Loucy (cell line): ENCODE measurements around the gene HMCN1.

Source experiments
- H2AFZ ChIP-seq: fragments of 200-600 bp; sonication (generic); 2 replicates; pipeline ENCODE4 v1.6.0; 2016; ENCODE audit warnings: antibody characterized with exemption, mild to moderate bottlenecking, low read length, moderate library complexity
- H3F3A ChIP-seq: fragments of 200-600 bp; 2 replicates; pipeline ENCODE4 v1.6.0; 2016; ENCODE audit warnings: antibody characterized with exemption, low read depth, mild to moderate bottlenecking
- H3K27me3 ChIP-seq: fragments of 200-600 bp; sonication (generic); 2 replicates; pipeline ENCODE4 v1.6.1; 2014; ENCODE audit warnings: low read length, mild to moderate bottlenecking; ENCODE audit not compliant: insufficient read depth, poor library complexity, severe bottlenecking
- H3K36me3 ChIP-seq: fragments of 200-600 bp; sonication (generic); 2 replicates; pipeline ENCODE4 v1.6.1; 2016; ENCODE audit warnings: low read length; ENCODE audit not compliant: insufficient read depth
- H3K4me1 ChIP-seq: fragments of 200-600 bp; sonication (generic); 2 replicates; pipeline ENCODE4 v1.5.1; 2014; ENCODE audit warnings: low read length, mild to moderate bottlenecking; ENCODE audit not compliant: insufficient read depth, poor library complexity, severe bottlenecking
- H3K4me2 ChIP-seq: fragments of 200-600 bp; sonication (generic); 2 replicates; pipeline ENCODE4 v1.6.0; 2014; ENCODE audit warnings: antibody characterized with exemption, low read length, low read depth, mild to moderate bottlenecking; ENCODE audit not compliant: poor library complexity, severe bottlenecking
- H3K4me3 ChIP-seq: fragments of 200-600 bp; sonication (generic); 2 replicates; pipeline ENCODE4 v1.5.1; 2014; ENCODE audit warnings: low read length, mild to moderate bottlenecking, mixed read lengths; ENCODE audit not compliant: poor library complexity, severe bottlenecking
- H3K79me2 ChIP-seq: fragments of 200-600 bp; sonication (generic); 2 replicates; pipeline ENCODE4 v1.6.1; 2014; ENCODE audit warnings: low read length; ENCODE audit not compliant: insufficient read depth
- H3K9ac ChIP-seq: fragments of 200-600 bp; sonication (generic); 2 replicates; pipeline ENCODE4 v1.6.0; 2014; ENCODE audit warnings: mild to moderate bottlenecking, low read depth, low read length, moderate library complexity; ENCODE audit not compliant: poor library complexity, severe bottlenecking
- H3K9me2 ChIP-seq: fragments of 200-600 bp; sonication (generic); replicated peaks from 2 replicates; pipeline ENCODE4 v1.6.1; 2016; ENCODE audit warnings: low read depth, low read length, mixed read lengths
- H3K9me3 ChIP-seq: fragments of 200-600 bp; sonication (generic); 2 replicates; pipeline ENCODE4 v1.6.1; 2014; ENCODE audit warnings: mild to moderate bottlenecking, antibody characterized with exemption, low read length, low read depth; ENCODE audit not compliant: insufficient read depth
- H4K20me1 ChIP-seq: fragments of 200-600 bp; sonication (generic); 2 replicates; pipeline ENCODE4 v1.6.0; 2014; ENCODE audit warnings: antibody characterized with exemption, low read length, mild to moderate bottlenecking; ENCODE audit not compliant: insufficient read depth, poor library complexity, severe bottlenecking
- EZH2phosphoT487 ChIP-seq: fragments of 200-600 bp; IDR thresholded peaks from 2 replicates; pipeline ENCODE4 v1.6.1; 2018; ENCODE audit warnings: antibody characterized with exemption, mild to moderate bottlenecking, moderate library complexity, borderline replicate concordance
- TF ChIP-seq, protein P1 (sequence below): fragments of 200-600 bp; sonication (generic); conservative IDR thresholded peaks from 2 replicates; pipeline ENCODE4 v1.5.1; 2014; ENCODE audit warnings: mild to moderate bottlenecking, antibody characterized with exemption, low read length

Gene HMCN1

DNA sequence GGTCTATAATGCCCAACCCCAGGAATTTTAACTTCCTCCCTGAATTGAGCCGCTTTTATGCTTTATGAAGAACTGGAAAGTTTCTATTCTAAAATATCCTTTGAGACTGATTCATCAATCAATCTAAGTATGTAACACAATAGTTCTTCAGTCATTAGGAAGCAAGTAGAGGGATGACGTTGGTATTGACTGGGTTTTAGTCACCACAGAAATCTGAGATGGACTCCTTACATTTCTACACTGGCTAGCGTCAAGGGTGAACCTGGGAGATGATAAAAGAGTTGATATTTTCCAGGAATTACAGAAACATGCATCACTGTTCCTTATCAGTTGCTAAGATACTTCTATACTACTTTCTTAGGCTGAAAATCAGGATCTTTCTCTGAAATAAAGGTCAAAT lies 308.0 kb downstream of the HMCN1 start:
- no peaks in the 10 kb centered on the region for H3K27me3 ChIP-seq
- no peaks in the 10 kb centered on the region for H3K79me2 ChIP-seq
- no peaks in the 10 kb centered on the region; the same call in 1 of the 2 replicates for H3K9me2 ChIP-seq
- H3K9ac ChIP-seq: no peak overlapping the region
- H4K20me1 ChIP-seq: no peaks in the 10 kb centered on the region
- H3K4me2 ChIP-seq: no peak overlapping the region
- H2AFZ ChIP-seq: no peak overlapping the region
- H3K9me3 ChIP-seq: no peaks in the 10 kb centered on the region
- H3K4me1 ChIP-seq: no peaks in the 10 kb centered on the region
- H3F3A ChIP-seq: no peaks in the 10 kb centered on the region
- TF ChIP-seq, protein P1, sequence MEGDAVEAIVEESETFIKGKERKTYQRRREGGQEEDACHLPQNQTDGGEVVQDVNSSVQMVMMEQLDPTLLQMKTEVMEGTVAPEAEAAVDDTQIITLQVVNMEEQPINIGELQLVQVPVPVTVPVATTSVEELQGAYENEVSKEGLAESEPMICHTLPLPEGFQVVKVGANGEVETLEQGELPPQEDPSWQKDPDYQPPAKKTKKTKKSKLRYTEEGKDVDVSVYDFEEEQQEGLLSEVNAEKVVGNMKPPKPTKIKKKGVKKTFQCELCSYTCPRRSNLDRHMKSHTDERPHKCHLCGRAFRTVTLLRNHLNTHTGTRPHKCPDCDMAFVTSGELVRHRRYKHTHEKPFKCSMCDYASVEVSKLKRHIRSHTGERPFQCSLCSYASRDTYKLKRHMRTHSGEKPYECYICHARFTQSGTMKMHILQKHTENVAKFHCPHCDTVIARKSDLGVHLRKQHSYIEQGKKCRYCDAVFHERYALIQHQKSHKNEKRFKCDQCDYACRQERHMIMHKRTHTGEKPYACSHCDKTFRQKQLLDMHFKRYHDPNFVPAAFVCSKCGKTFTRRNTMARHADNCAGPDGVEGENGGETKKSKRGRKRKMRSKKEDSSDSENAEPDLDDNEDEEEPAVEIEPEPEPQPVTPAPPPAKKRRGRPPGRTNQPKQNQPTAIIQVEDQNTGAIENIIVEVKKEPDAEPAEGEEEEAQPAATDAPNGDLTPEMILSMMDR: no peak
- no peak for TF ChIP-seq EZH2phosphoT487
- H3K4me3 ChIP-seq: no peak overlapping the region
- H3K36me3 ChIP-seq: no peaks in the 10 kb centered on the region

DNA sequence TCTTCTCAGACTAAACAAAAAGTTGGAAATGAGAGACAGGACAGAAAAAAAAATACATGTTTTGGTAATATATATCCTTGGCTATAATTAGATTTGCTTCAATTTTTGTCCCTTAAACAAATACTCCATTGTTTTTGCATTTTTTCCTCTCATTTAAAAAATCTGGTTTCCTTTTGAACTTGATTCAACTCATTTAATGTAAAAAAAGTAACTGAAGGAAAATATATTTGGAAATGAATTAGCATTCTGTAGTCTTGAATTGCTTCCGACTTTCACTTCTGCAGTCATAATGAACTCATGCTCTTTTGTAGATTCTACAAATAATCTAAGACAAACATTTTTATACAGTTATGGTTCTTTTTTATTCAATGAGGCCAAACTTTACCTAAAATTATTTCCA lies 309.1 kb downstream of the HMCN1 start:
- Histone ChIP-seq H3K79me2 (no peaks in the 10 kb centered on the region), H3K9me3 (no peaks in the 10 kb centered on the region), H3K9me2 (no peaks in the 10 kb centered on the region), H4K20me1 (no peaks in the 10 kb centered on the region), H3K9ac (no peak overlapping the region), H2AFZ (no peak overlapping the region), H3K4me3 (no peak overlapping the region), H3K4me2 (no peak overlapping the region), H3K36me3 (no peaks in the 10 kb centered on the region), H3F3A (no peaks in the 10 kb centered on the region), H3K4me1 (no peaks in the 10 kb centered on the region), H3K27me3 (no peaks in the 10 kb centered on the region)
- TF ChIP-seq, protein P1: no peak
- TF ChIP-seq EZH2phosphoT487: no peak

DNA sequence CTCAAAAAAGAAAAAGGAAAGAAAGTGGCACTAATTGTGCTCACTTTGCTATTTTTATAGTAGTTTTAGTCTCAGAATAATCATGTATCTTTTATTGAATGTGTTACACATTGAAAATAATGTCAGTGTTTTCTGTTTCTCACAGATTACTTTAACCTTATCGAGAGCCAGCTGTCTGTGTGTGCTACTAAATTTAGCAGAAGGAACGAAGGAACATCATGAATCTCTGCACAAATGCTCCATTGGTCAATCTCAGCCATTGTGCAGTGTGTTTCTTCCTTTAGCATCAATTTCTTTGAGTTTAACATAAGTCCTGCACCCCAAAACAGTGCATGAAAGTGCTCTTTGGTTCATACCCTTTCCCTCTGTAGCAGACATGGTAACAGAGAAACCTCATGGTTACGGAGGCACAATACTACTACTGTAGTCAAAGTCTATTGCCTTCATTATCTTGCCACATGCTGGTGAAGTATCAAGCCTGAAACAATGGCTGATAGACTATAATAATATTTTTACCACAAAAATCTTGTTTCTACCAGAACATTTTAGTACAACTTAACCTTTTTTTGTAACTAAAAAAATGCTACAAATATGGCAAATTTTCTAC lies 310.0 kb downstream of the HMCN1 start:
- Histone ChIP-seq H3K36me3 (no peaks in the 10 kb centered on the region), H4K20me1 (no peaks in the 10 kb centered on the region), H3K9ac (no peak overlapping the region), H3K4me1 (no peaks in the 10 kb centered on the region), H2AFZ (no peak overlapping the region), H3K27me3 (no peaks in the 10 kb centered on the region), H3K9me2 (no peaks in the 10 kb centered on the region), H3K4me2 (no peak overlapping the region), H3F3A (no peaks in the 10 kb centered on the region), H3K9me3 (no peaks in the 10 kb centered on the region), H3K79me2 (no peaks in the 10 kb centered on the region), H3K4me3 (no peak overlapping the region)
- TF ChIP-seq, protein P1: no peak
- TF ChIP-seq EZH2phosphoT487: no peak
